Lung (tissue), 12 donors: ENCODE measurements around the gene PLCXD3. TPM values are rescaled to one million over a fixed set of nuclear protein-coding genes. Genes with fewer than 3 reads are reported as not detected.
A peak's percentile ranks its signal among the peaks of the same experiment; 100 is the strongest.

Experiments used
- ATAC-seq: fragments of 200-7000 bp; cut with Tn5 transposase; one replicate; pipeline ENCODE4 v1.9.1; 2020; ENCODE audit warnings: moderate number of reproducible peaks; ENCODE audit not compliant: insufficient read depth, low FRiP score
- DNase-seq, 3 donors: peaks; one replicate each; pipeline ENCODE4 v3.0.0-alpha.2; 2013 to 2017
- H3K27ac ChIP-seq, 2 donors: one replicate each; pipeline ENCODE4 v1.5.1; 2013; ENCODE audit warnings: mild to moderate bottlenecking in 2 of 2, moderate library complexity in 2 of 2, control low read depth in 1 of 2, inconsistent platforms in 1 of 2, low read depth in 1 of 2, low read length in 1 of 2
- H3K27me3 ChIP-seq, 3 donors: one replicate each; pipeline ENCODE4 v1.5.1; 2013; ENCODE audit warnings: low read length in 2 of 3; ENCODE audit not compliant: control insufficient read depth in 3 of 3, insufficient read depth in 3 of 3
- H3K36me3 ChIP-seq, 4 donors: one replicate each; pipeline ENCODE4 v1.5.1; 2013; ENCODE audit warnings: low read length in 4 of 4, mild to moderate bottlenecking in 1 of 4, moderate library complexity in 1 of 4; ENCODE audit not compliant: control insufficient read depth in 4 of 4, insufficient read depth in 4 of 4
- H3K4me1 ChIP-seq, 5 donors: one replicate each; pipeline ENCODE4 v1.5.1; 2013; ENCODE audit warnings: low read length in 5 of 5, mild to moderate bottlenecking in 2 of 5, moderate library complexity in 1 of 5; ENCODE audit not compliant: control insufficient read depth in 5 of 5, insufficient read depth in 5 of 5
- H3K4me3 ChIP-seq: one replicate; pipeline ENCODE4 v1.5.1; 2013; ENCODE audit warnings: mild to moderate bottlenecking, control low read depth, moderate library complexity
- H3K9ac ChIP-seq, 2 donors: one replicate each; pipeline ENCODE4 v1.5.1; 2013; ENCODE audit warnings: low read length in 2 of 2, control low read depth in 1 of 2; ENCODE audit not compliant: insufficient read depth in 1 of 2
- H3K9me3 ChIP-seq, 4 donors: one replicate each; pipeline ENCODE4 v1.5.1; 2013; ENCODE audit warnings: low read length in 3 of 4, mild to moderate bottlenecking in 1 of 4, moderate library complexity in 1 of 4; ENCODE audit not compliant: control insufficient read depth in 4 of 4, insufficient read depth in 3 of 4
- CTCF ChIP-seq: IDR thresholded peaks from 2 replicates; pipeline ENCODE4 v1.5.1; 2012; ENCODE audit warnings: mild to moderate bottlenecking; ENCODE audit errors: control extremely low read depth, extremely low read depth
- WGBS, 2 donors: extraction: QIAGEN DNeasy Blood & Tissue Kit; methylation state at CpG; one replicate each; pipeline ENCODE4 v1.1.7; 2013; 5-methylcytosine and 5-hydroxymethylcytosine counted together
- polyA plus RNA-seq, 2 donors: library from polyadenylated mRNA; stranded (reverse); fragments of 200-250 nt; gene quantifications; one replicate each; pipeline ENCODE4 v1.2.1, GENCODE V29; 2013
- total RNA-seq, 2 donors: library from RNA; depleted of rRNA in 1 of 2; stranded (reverse); fragments of >200 nt in 1 of 2; gene quantifications; one replicate each; pipeline ENCODE4 v1.2.1, GENCODE V29; 2014 to 2021
- donor health status: control.
- donor health status: control.
- donor health status: Bipolar disorder and iron deficiency.
- donor health status: healthy.
- donor health status: DM: yes; HTN: yes; CAD: no.

Gene PLCXD3
- total and polyA plus RNA-seq, 4 donors, result 0.38 to 2.1 (median 0.54) TPM

- no peak for TF ChIP-seq CTCF
- H3K9ac ChIP-seq, result no peak overlapping the region
- peaks cover 0 to 23% (median 0%) of the 10 kb centered on the region in 5 donors for H3K4me1 ChIP-seq
- no peaks in the 10 kb centered on the region for H3K27me3 ChIP-seq
- peaks cover 0 to 5% (median 0%) of the 10 kb centered on the region in 4 donors for H3K36me3 ChIP-seq
- 61 to 68% methylated on average over 2 of the region's 2 CpGs for WGBS, 2 donors
- DNase-seq (no peak), ATAC-seq (no peak)
- peak overlapping the region in 1 of 2 donors; percentile 74 for H3K27ac ChIP-seq
- no peaks in the 10 kb centered on the region for H3K9me3 ChIP-seq
- H3K4me3 ChIP-seq, result no peak overlapping the region
Measured at GRCh38 chr5:41412496-41412895, 97.9 kb downstream of the PLCXD3 start.

GRCh38 chr5:41410737-41411136 lies 99.7 kb downstream of the PLCXD3 start:
- Histone ChIP-seq H3K27ac (peak overlapping the region in 1 of 2 donors; percentile 79), H3K4me3 (no peak overlapping the region), H3K9me3 (no peaks in the 10 kb centered on the region), H3K4me1 (peaks cover 0 to 20% (median 0%) of the 10 kb centered on the region in 5 donors), H3K36me3 (no peaks in the 10 kb centered on the region), H3K27me3 (no peaks in the 10 kb centered on the region), H3K9ac (no peak overlapping the region)
- WGBS, 2 donors, result 45 to 54% methylated on average over 4 of the region's 4 CpGs
- no peak for DNase-seq
- TF ChIP-seq CTCF, result no peak
- no peak for ATAC-seq

- Histone ChIP-seq H3K27me3 (no peaks in the 10 kb centered on the region), H3K9me3 (no peaks in the 10 kb centered on the region), H3K36me3 (no peaks in the 10 kb centered on the region), H3K27ac (peak overlapping the region in 1 of 2 donors; percentile 79), H3K4me1 (peaks cover 0 to 19% (median 0%) of the 10 kb centered on the region in 5 donors), H3K4me3 (no peak overlapping the region), H3K9ac (no peak overlapping the region)
- no peak for TF ChIP-seq CTCF
- WGBS, 2 donors, result 85 to 87% methylated on average over 9 of the region's 9 CpGs
- ATAC-seq, result no peak
- no peak for DNase-seq
Measured at GRCh38 chr5:41410307-41410706, 100.1 kb downstream of the PLCXD3 start.
